ENCODE data around the gene ZNF213.

Gene ZNF213

DNA sequence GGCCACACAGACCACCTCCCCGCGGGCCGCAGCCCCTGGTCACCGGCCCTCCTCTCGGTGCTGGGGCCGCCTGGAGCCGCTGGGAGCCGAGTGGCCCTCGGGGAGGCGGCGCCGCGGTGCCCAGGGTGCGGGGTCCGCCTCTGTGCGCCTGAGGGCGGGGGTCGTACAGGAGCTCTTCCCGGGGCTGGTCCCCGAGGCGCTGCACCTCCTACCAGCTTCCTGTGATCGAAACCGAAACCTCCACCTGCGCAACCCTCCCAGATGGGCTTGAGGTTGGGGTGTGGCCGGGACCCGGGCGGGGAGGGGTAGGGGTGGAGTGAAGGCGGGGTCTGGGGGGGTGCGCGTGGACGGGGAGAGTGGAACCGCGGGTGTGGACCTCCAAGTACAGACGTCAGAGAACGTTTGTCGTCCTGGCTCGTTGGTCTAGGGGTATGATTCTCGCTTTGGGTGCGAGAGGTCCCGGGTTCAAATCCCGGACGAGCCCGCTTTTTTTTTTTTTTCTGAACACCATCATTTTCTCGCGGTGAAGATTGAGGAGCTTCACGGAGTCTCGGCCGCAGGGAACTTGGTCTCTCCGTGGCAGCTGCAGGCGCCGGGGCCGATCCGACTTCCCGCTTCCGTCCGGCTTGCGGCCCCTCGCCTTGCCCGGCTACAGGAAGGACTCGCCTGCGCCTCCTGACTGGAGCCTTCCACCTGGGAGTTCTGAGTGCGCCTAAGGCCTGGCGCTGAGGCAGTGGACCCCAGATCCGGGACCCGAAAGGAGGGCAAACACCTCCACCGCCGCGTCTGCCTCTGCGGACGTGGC is 23.9 kb downstream of the ZNF213 start:
- Histone ChIP-seq H3K4me3 (ENCODE audit: low read depth, low read length) (peak overlapping the region; percentile 60), H3K9me3 (ENCODE audit: control insufficient read depth, insufficient read depth, low read depth, low read length) (no peaks in the 10 kb centered on the region), H3K27ac (ENCODE audit: extremely low read depth, low read depth, low read length) (peak overlapping the region; percentile 91), H3K36me3 (ENCODE audit: control insufficient read depth in 2 of 2, insufficient read depth in 1 of 2, low read length in 2 of 2) (no peaks in the 10 kb centered on the region), H3K4me1 (ENCODE audit: control insufficient read depth, insufficient read depth, low read length) (no peaks in the 10 kb centered on the region)
- ChIA-PET POLR2A (interaction anchor here (0.5 to 3.4 kb wide), 16 partner anchors 9 to 1194 kb away, joined by 3 to 23 read pairs (median 4); partner anchors contain the start of genes RPS2 and ZNF213), CTCF (interaction anchor here (0.6 to 1.9 kb wide), 7 partner anchors 9 to 302 kb away, joined by 3 to 9 read pairs (median 4); no protein-coding TSS in a partner anchor)
- no peak for TF ChIP-seq ZSCAN16 (tag by site-specific recombination; IDR thresholded peaks at IDR 0.05)
- 0 out of 2 replicates have a peak, but pooled peaks have one; percentile 16 for TF ChIP-seq MZF1 (tag by site-specific recombination; IDR thresholded peaks at IDR 0.05; ENCODE audit: borderline replicate concordance)
- no peak for TF ChIP-seq TCF7L2 (IDR thresholded peaks at IDR 0.05; ENCODE audit: borderline replicate concordance, low read depth, low read length)
- TF ChIP-seq, protein P1, sequence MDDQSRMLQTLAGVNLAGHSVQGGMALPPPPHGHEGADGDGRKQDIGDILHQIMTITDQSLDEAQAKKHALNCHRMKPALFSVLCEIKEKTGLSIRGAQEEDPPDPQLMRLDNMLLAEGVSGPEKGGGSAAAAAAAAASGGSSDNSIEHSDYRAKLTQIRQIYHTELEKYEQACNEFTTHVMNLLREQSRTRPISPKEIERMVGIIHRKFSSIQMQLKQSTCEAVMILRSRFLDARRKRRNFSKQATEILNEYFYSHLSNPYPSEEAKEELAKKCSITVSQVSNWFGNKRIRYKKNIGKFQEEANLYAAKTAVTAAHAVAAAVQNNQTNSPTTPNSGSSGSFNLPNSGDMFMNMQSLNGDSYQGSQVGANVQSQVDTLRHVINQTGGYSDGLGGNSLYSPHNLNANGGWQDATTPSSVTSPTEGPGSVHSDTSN (CRISPR knock-in tag; IDR thresholded peaks at IDR 0.05): peak; percentile 38; the same call in 1 of the 2 replicates
- no peak for TF ChIP-seq ZNF214 (tag by site-specific recombination; IDR thresholded peaks at IDR 0.05; ENCODE audit: borderline replicate concordance)
- no peak for TF ChIP-seq ZFP41 (tag by site-specific recombination; IDR thresholded peaks at IDR 0.05; ENCODE audit: borderline replicate concordance)
- TF ChIP-seq, protein P2, sequence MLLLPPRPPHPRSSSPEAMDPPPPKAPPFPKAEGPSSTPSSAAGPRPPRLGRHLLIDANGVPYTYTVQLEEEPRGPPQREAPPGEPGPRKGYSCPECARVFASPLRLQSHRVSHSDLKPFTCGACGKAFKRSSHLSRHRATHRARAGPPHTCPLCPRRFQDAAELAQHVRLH (tag by site-specific recombination; IDR thresholded peaks at IDR 0.05): peak; percentile 86
- peak; percentile 88 for TF ChIP-seq BCL11B (tag by site-specific recombination; IDR thresholded peaks at IDR 0.05; ENCODE audit: low read depth)
- TF ChIP-seq ZIC2 (tag by site-specific recombination; IDR thresholded peaks at IDR 0.05): peak; percentile 47; the same call in 1 of the 2 replicates
- TF ChIP-seq, protein P3, sequence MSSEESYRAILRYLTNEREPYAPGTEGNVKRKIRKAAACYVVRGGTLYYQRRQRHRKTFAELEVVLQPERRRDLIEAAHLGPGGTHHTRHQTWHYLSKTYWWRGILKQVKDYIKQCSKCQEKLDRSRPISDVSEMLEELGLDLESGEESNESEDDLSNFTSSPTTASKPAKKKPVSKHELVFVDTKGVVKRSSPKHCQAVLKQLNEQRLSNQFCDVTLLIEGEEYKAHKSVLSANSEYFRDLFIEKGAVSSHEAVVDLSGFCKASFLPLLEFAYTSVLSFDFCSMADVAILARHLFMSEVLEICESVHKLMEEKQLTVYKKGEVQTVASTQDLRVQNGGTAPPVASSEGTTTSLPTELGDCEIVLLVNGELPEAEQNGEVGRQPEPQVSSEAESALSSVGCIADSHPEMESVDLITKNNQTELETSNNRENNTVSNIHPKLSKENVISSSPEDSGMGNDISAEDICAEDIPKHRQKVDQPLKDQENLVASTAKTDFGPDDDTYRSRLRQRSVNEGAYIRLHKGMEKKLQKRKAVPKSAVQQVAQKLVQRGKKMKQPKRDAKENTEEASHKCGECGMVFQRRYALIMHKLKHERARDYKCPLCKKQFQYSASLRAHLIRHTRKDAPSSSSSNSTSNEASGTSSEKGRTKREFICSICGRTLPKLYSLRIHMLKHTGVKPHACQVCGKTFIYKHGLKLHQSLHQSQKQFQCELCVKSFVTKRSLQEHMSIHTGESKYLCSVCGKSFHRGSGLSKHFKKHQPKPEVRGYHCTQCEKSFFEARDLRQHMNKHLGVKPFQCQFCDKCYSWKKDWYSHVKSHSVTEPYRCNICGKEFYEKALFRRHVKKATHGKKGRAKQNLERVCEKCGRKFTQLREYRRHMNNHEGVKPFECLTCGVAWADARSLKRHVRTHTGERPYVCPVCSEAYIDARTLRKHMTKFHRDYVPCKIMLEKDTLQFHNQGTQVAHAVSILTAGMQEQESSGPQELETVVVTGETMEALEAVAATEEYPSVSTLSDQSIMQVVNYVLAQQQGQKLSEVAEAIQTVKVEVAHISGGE (tag by site-specific recombination; conservative IDR thresholded peaks at IDR 0.05; ENCODE audit: low read depth): peak; percentile 71
- 0 out of 2 replicates have a peak, but pooled peaks have one; percentile 12 for TF ChIP-seq ZNF792 (tag by site-specific recombination; IDR thresholded peaks at IDR 0.05)
- TF ChIP-seq, protein P4, sequence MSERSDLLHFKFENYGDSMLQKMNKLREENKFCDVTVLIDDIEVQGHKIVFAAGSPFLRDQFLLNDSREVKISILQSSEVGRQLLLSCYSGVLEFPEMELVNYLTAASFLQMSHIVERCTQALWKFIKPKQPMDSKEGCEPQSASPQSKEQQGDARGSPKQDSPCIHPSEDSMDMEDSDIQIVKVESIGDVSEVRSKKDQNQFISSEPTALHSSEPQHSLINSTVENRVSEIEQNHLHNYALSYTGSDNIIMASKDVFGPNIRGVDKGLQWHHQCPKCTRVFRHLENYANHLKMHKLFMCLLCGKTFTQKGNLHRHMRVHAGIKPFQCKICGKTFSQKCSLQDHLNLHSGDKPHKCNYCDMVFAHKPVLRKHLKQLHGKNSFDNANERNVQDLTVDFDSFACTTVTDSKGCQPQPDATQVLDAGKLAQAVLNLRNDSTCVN (tag by site-specific recombination; optimal IDR thresholded peaks at IDR 0.05): peak; percentile 68
- no peak; the same call in 1 of the 2 replicates for TF ChIP-seq ZNF548 (tag by site-specific recombination; IDR thresholded peaks at IDR 0.05)
- TF ChIP-seq OVOL3 (tag by site-specific recombination; IDR thresholded peaks at IDR 0.05): no peak
- TF ChIP-seq KLF16 (tag by site-specific recombination; IDR thresholded peaks at IDR 0.05): peak; percentile 76
- TF ChIP-seq, protein P5, sequence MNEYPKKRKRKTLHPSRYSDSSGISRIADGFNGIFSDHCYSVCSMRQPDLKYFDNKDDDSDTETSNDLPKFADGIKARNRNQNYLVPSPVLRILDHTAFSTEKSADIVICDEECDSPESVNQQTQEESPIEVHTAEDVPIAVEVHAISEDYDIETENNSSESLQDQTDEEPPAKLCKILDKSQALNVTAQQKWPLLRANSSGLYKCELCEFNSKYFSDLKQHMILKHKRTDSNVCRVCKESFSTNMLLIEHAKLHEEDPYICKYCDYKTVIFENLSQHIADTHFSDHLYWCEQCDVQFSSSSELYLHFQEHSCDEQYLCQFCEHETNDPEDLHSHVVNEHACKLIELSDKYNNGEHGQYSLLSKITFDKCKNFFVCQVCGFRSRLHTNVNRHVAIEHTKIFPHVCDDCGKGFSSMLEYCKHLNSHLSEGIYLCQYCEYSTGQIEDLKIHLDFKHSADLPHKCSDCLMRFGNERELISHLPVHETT (tag by site-specific recombination; IDR thresholded peaks at IDR 0.05): peak; percentile 93
- no peak for TF ChIP-seq ZNF311 (tag by site-specific recombination; IDR thresholded peaks at IDR 0.05; ENCODE audit: borderline replicate concordance)
- TF ChIP-seq, protein P6, sequence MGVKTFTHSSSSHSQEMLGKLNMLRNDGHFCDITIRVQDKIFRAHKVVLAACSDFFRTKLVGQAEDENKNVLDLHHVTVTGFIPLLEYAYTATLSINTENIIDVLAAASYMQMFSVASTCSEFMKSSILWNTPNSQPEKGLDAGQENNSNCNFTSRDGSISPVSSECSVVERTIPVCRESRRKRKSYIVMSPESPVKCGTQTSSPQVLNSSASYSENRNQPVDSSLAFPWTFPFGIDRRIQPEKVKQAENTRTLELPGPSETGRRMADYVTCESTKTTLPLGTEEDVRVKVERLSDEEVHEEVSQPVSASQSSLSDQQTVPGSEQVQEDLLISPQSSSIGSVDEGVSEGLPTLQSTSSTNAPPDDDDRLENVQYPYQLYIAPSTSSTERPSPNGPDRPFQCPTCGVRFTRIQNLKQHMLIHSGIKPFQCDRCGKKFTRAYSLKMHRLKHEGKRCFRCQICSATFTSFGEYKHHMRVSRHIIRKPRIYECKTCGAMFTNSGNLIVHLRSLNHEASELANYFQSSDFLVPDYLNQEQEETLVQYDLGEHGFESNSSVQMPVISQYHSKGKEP (tag by site-specific recombination; IDR thresholded peaks at IDR 0.05): peak; percentile 60; the same call in 1 of the 2 replicates
- peak; percentile 90 for TF ChIP-seq SP3 (tag by site-specific recombination; IDR thresholded peaks at IDR 0.05)
- peak; percentile 57; the same call in 1 of the 2 replicates for TF ChIP-seq ZNF843 (tag by site-specific recombination; IDR thresholded peaks at IDR 0.05)
- TF ChIP-seq, protein P7, sequence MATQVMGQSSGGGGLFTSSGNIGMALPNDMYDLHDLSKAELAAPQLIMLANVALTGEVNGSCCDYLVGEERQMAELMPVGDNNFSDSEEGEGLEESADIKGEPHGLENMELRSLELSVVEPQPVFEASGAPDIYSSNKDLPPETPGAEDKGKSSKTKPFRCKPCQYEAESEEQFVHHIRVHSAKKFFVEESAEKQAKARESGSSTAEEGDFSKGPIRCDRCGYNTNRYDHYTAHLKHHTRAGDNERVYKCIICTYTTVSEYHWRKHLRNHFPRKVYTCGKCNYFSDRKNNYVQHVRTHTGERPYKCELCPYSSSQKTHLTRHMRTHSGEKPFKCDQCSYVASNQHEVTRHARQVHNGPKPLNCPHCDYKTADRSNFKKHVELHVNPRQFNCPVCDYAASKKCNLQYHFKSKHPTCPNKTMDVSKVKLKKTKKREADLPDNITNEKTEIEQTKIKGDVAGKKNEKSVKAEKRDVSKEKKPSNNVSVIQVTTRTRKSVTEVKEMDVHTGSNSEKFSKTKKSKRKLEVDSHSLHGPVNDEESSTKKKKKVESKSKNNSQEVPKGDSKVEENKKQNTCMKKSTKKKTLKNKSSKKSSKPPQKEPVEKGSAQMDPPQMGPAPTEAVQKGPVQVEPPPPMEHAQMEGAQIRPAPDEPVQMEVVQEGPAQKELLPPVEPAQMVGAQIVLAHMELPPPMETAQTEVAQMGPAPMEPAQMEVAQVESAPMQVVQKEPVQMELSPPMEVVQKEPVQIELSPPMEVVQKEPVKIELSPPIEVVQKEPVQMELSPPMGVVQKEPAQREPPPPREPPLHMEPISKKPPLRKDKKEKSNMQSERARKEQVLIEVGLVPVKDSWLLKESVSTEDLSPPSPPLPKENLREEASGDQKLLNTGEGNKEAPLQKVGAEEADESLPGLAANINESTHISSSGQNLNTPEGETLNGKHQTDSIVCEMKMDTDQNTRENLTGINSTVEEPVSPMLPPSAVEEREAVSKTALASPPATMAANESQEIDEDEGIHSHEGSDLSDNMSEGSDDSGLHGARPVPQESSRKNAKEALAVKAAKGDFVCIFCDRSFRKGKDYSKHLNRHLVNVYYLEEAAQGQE (tag by site-specific recombination; IDR thresholded peaks at IDR 0.05): no peak; the same call in 1 of the 2 replicates
- no peak for TF ChIP-seq ZBTB1 (tag by site-specific recombination; IDR thresholded peaks at IDR 0.05)
- TF ChIP-seq REPIN1 (tag by site-specific recombination; IDR thresholded peaks at IDR 0.05; ENCODE audit: low read depth): peak; percentile 53; the same call in 1 of the 2 replicates

Data from HEK293 (cell line).